WTC11 (cell line): ENCODE measurements around the gene USP13. TPM values are rescaled to one million over a fixed set of nuclear protein-coding genes. Genes with fewer than 3 reads are reported as not detected.

ENCODE experiments used
- ATAC-seq: fragments of 200-7000 bp; cut with Tn5 transposase; 2 replicates; pipeline ENCODE4 v1.10.0; 2021; ENCODE audit warnings: mild to moderate bottlenecking, moderate library complexity
- CTCF ChIA-PET: fragments of 300-600 bp; sonication (Branson Sonifier 250); formaldehyde crosslinking; loops from one replicate; lab custom pipeline; 2021; ENCODE audit warnings: antibody characterized with exemption; lab: Charles Lee
- POLR2A ChIA-PET: fragments of 350-600 bp; sonication (Branson Sonifier 250); formaldehyde crosslinking; loops from one replicate; lab custom pipeline; 2021; ENCODE audit warnings: antibody characterized with exemption; lab: Charles Lee
- DNase-seq: peaks from one replicate; pipeline ENCODE4 v3.0.0; 2021; ENCODE audit warnings: low spot score
- H3K27ac Mint-ChIP-seq: 2 replicates; pipeline ENCODE4 v1.8.0; 2021; ENCODE audit warnings: mixed read lengths
- H3K27me3 Mint-ChIP-seq: 2 replicates; pipeline ENCODE4 v1.8.0; 2021; ENCODE audit warnings: low read depth, mild to moderate bottlenecking, moderate library complexity, mixed read lengths
- H3K36me3 Mint-ChIP-seq: 2 replicates; pipeline ENCODE4 v1.8.0; 2021; ENCODE audit warnings: mixed read lengths
- H3K4me1 Mint-ChIP-seq: 2 replicates; pipeline ENCODE4 v1.8.0; 2022; ENCODE audit warnings: mixed read lengths
- H3K4me3 Mint-ChIP-seq: 2 replicates; pipeline ENCODE4 v1.8.0; 2021; ENCODE audit warnings: mild to moderate bottlenecking, moderate library complexity, mixed read lengths
- H3K9me3 Mint-ChIP-seq: 2 replicates; pipeline ENCODE4 v1.8.0; 2021; ENCODE audit warnings: mixed read lengths
- ATF6 ChIP-seq: sonication (generic); formaldehyde crosslinking; IDR thresholded peaks from 2 replicates; pipeline ENCODE4 v1.8.1; 2023; ENCODE audit warnings: mild to moderate bottlenecking, missing genetic modification reagents
- E2F4 ChIP-seq: sonication (generic); formaldehyde crosslinking; IDR thresholded peaks from 2 replicates; pipeline ENCODE4 v1.8.1; 2022; ENCODE audit warnings: low read depth, mild to moderate bottlenecking, moderate library complexity, missing genetic modification reagents, borderline replicate concordance
- E2F5 ChIP-seq: sonication (generic); formaldehyde crosslinking; IDR thresholded peaks from 2 replicates; pipeline ENCODE4 v1.8.1; 2022; ENCODE audit warnings: mild to moderate bottlenecking, moderate library complexity, missing genetic modification reagents
- ERG ChIP-seq: fragments of 250-450 bp; sonication (Bioruptor Pico); IDR thresholded peaks from 2 replicates; pipeline ENCODE4 v1.8.0; 2021; ENCODE audit warnings: mild to moderate bottlenecking
- FOXP1 ChIP-seq: sonication (generic); formaldehyde crosslinking; IDR thresholded peaks from 2 replicates; pipeline ENCODE4 v1.8.0; 2022; ENCODE audit warnings: missing genetic modification reagents, mild to moderate bottlenecking, moderate library complexity, borderline replicate concordance
- FOXP4 ChIP-seq: sonication (generic); formaldehyde crosslinking; IDR thresholded peaks from 2 replicates; pipeline ENCODE4 v1.8.0; 2022; ENCODE audit warnings: mild to moderate bottlenecking, missing genetic modification reagents
- IRF1 ChIP-seq: sonication (generic); formaldehyde crosslinking; IDR thresholded peaks from 2 replicates; pipeline ENCODE4 v1.8.0; 2023; ENCODE audit warnings: missing genetic modification reagents
- NFATC4 ChIP-seq: fragments of 250-450 bp; sonication (Bioruptor Pico); IDR thresholded peaks from 2 replicates; pipeline ENCODE4 v1.9.0; 2021; ENCODE audit warnings: mild to moderate bottlenecking
- OVOL2 ChIP-seq: fragments of 250-450 bp; sonication (Bioruptor Pico); IDR thresholded peaks from 2 replicates; pipeline ENCODE4 v1.9.0; 2021; ENCODE audit warnings: mild to moderate bottlenecking, borderline replicate concordance
- PRDM15 ChIP-seq: sonication (generic); formaldehyde crosslinking; IDR thresholded peaks from 2 replicates; pipeline ENCODE4 v1.8.0; 2022; ENCODE audit warnings: missing genetic modification reagents
- SMAD4 ChIP-seq: sonication (generic); formaldehyde crosslinking; IDR thresholded peaks from 2 replicates; pipeline ENCODE4 v1.8.0; 2022; ENCODE audit warnings: mild to moderate bottlenecking, missing genetic modification reagents
- TEAD1 ChIP-seq: sonication (generic); formaldehyde crosslinking; IDR thresholded peaks from 2 replicates; pipeline ENCODE4 v1.8.0; 2022; ENCODE audit warnings: mild to moderate bottlenecking, missing genetic modification reagents
- TP53 ChIP-seq: sonication (generic); formaldehyde crosslinking; IDR thresholded peaks from 2 replicates; pipeline ENCODE4 v1.8.1; 2023; ENCODE audit warnings: mild to moderate bottlenecking, missing genetic modification reagents
- ZBTB21 ChIP-seq: sonication (generic); formaldehyde crosslinking; IDR thresholded peaks from 2 replicates; pipeline ENCODE4 v1.8.1; 2023; ENCODE audit warnings: mild to moderate bottlenecking, missing genetic modification reagents, borderline replicate concordance
- ZNF138 ChIP-seq: sonication (generic); formaldehyde crosslinking; conservative IDR thresholded peaks from 2 replicates; pipeline ENCODE4 v1.8.1; 2022; ENCODE audit warnings: mild to moderate bottlenecking, moderate library complexity, missing genetic modification reagents
- ZNF263 ChIP-seq: sonication (generic); formaldehyde crosslinking; IDR thresholded peaks from 2 replicates; pipeline ENCODE4 v1.8.1; 2022; ENCODE audit warnings: low read depth, mild to moderate bottlenecking, moderate library complexity, missing genetic modification reagents
- ZNF317 ChIP-seq: sonication (generic); formaldehyde crosslinking; IDR thresholded peaks from 2 replicates; pipeline ENCODE4 v1.8.1; 2023; ENCODE audit warnings: low read depth, mild to moderate bottlenecking, moderate library complexity, missing genetic modification reagents, borderline replicate concordance
- total RNA-seq: library from RNA; stranded (reverse); gene quantifications from 3 replicates; pipeline ENCODE4 v1.2.3, GENCODE V29; 2021

Gene USP13
- total RNA-seq, 1 experiment from 2014 or later: 26.8 TPM

GRCh38 chr3:179606534-179607085 is 46.2 kb upstream of the USP13 start:
- CTCF ChIA-PET: interaction anchor here (0.6 kb wide), 1 partner anchor 459 kb away, joined by 3 read pairs; no protein-coding TSS in a partner anchor
- H3K4me1 Mint-ChIP-seq: peaks cover 4% of the 10 kb centered on the region
- DNase-seq: no peak
- ATAC-seq: no peak
- TF ChIP-seq FOXP4 (no peak), FOXP1 (CRISPR knock-in tag) (no peak), E2F4 (no peak), TP53 (no peak), OVOL2 (CRISPR knock-in tag) (no peak), SMAD4 (no peak), ZNF317 (no peak), ZBTB21 (no peak), TEAD1 (no peak), ZNF138 (CRISPR knock-in tag) (no peak), ATF6 (no peak), E2F5 (CRISPR knock-in tag) (no peak), IRF1 (CRISPR knock-in tag) (no peak)
- H3K27me3 Mint-ChIP-seq: no peaks in the 10 kb centered on the region
- H3K9me3 Mint-ChIP-seq: no peaks in the 10 kb centered on the region
- POLR2A ChIA-PET: no interaction called here
- H3K27ac Mint-ChIP-seq: peak overlapping the region; percentile 22; the same call in 1 of the 2 replicates
- H3K36me3 Mint-ChIP-seq: peaks cover 13% of the 10 kb centered on the region
- peak overlapping the region; percentile 99 for H3K4me3 Mint-ChIP-seq

- no peak overlapping the region for H3K4me3 Mint-ChIP-seq
- no peak for TF ChIP-seq NFATC4
- no peak for TF ChIP-seq PRDM15 (CRISPR knock-in tag)
- no peak for TF ChIP-seq IRF1 (CRISPR knock-in tag)
- no peak for TF ChIP-seq ZNF263
- no peak for TF ChIP-seq TEAD1
- TF ChIP-seq ERG (CRISPR knock-in tag): no peak
Measured at GRCh38 chr3:179608931-179609720, 43.7 kb upstream of the USP13 start.

More at GRCh38 chr3:179608931-179609720, 43.7 kb upstream of the USP13 start:
- Mint-ChIP-seq H3K27ac (no peak overlapping the region), H3K4me1 (peaks cover 4% of the 10 kb centered on the region), H3K27me3 (no peaks in the 10 kb centered on the region), H3K9me3 (no peaks in the 10 kb centered on the region), H3K36me3 (peaks cover 11% of the 10 kb centered on the region)
- ATAC-seq (no peak), DNase-seq (no peak)
- ChIA-PET CTCF (no interaction called here), POLR2A (no interaction called here)
